Measurements from ENCODE around the gene DLG2.

DLG2 gene

DNA sequence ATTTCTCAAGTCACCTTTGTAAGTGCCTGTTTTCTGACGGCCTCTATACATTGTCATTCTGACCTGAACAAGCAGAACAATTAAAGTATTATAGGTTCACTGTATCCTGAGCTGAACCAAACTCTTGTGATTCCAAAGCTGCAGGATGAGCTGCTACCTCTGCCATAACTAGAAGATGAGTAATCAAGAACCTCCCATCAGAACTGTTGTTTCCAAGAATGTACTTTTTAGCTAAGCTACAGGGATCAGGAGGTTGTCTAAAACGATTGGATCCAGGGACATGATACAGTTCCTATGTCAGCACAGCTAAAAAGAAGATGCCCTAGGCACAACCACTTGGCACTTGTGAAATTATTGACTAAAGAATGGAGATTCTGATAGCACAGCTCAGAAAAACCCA, 2052.6 kb downstream of the DLG2 start:
- no peak for FAIRE-seq
- DNase-seq (ENCODE audit: extremely low spot score, insufficient read length, low read depth), result no peak

DNA sequence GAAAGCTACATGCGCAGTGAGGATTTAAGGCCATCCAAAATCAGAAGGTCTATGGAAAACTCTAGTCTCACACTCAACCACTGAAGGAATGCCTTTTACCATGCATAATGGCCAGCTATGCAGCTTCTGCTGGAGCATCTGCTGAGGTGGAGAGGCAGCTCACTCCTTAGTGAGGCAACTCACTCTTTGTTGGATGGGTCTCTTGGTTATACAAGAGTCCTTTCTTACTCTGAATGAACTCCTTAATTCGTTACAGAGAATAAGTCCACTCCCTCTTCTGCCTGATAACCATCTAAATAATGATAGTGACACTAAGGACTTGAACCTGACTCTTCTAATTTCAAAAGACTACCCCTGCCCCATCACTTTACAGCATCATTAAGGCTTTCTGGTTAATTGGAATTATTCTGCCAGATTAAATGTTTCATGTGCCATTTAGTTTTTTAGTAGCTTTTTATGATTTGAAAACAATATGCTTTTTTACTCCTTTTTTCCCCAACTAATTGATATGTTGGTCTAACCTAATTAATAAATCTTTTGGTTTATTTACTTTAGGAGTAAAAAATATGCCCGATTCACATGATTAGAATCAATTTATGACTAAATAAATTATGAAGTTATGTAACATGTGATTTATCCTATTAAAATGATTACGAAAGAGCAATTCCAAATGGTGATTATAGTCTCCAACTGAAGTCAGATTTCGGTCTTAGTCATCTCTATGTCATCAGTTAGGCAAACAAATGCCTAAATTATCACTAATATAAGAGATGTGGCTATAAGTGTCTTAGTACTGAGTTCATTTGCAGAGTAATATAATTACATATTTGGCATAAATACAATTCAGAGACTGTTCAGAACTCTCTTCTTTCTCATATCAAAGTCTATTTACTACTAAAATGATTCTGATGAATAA, 2054.3 kb downstream of the DLG2 start:
- FAIRE-seq (no peak), DNase-seq (ENCODE audit: extremely low spot score, insufficient read length, low read depth) (no peak)

DNA sequence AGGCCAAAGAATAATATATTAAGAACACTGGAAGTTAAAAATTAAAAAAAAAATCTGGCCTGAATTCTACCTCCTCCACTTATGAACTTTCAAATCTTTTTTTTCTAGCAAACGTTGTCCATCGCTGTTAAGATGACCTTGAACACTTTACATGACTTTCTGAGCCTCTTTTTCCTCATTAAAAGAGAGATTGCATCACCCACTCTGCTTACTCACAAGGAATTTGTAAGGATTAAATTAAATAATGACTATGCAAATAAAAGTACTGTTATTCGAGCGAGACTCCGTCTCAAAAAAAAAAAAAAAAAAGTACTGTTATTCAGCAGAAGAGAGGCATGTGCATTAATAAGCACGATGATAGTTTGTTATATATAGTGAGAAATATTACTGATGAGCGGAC, 2055.8 kb downstream of the DLG2 start:
- DNase-seq (ENCODE audit: extremely low spot score, insufficient read length, low read depth) (no peak), FAIRE-seq (no peak)

DNA sequence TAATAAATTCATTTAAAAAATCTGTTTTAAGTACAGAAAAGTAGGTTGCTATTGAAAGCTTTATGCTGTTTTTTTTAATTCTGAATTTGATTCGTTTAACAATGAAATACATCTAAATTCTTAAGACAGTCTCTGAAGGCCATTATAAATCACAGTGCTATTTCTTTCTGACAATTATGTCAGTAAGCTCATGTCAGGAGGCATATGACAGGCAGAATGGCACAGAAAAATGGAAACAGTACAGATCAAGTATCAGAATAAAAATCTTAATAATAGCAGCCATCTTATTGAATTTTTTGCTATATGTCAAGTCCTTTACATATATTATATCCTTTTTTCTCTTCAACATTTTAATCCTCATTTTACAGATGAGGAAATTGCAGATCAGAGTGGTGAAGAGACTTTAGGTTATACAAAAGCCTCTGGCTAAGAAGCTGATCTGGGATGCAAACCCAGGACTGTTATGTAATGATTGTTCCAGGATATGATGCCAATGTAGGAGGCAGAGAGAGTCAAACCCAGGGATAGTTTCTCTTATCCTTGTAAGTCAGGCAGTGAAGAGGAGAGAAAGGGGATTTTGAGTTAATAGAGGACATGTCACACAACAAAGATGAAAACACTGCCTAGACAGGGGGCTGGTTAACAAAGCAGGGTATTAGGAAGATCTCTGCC, 2057.9 kb downstream of the DLG2 start:
- DNase-seq (ENCODE audit: extremely low spot score, insufficient read length, low read depth) (no peak), FAIRE-seq (no peak)

DNA sequence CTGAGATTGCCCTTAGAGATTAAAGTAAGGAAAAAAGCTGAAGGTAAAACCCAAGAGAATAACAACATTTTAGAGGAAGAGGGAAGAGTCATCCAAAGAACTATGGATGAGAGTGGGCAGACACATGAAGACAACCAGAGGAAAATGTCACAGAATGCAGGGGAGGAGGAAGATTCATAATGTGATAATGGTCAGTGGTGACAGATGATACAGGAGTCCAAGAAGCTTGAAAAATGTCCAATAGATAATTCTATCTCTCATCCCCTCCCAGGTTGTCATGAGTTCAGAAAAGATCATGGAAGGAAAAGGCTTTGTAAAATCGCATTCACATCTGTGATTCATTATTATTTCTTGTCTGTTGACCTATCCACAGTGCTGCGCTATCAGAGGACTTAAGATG, 2058.6 kb downstream of the DLG2 start:
- FAIRE-seq (no peak), DNase-seq (ENCODE audit: extremely low spot score, insufficient read length, low read depth) (no peak)

DNA sequence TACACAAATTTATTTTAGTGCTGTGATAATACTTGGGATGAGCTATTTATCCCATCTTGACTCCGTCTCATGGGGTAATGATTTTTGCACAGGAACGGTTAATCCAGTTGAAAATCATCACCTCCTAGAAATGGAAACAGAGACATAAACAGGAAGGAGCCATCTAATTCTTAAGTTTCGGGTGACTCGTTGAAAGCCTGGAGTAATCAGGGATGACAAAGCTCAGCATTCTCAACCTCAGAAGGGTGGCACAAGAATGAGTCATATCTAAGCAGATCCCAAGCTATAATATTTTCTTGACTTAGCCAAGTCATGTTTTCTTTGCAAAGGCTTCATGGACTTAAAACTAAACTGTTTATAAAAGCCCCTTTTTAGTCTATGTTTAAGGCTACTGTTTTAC, 2060.2 kb downstream of the DLG2 start:
- DNase-seq (ENCODE audit: extremely low spot score, insufficient read length, low read depth) (no peak), FAIRE-seq (no peak)

DNA sequence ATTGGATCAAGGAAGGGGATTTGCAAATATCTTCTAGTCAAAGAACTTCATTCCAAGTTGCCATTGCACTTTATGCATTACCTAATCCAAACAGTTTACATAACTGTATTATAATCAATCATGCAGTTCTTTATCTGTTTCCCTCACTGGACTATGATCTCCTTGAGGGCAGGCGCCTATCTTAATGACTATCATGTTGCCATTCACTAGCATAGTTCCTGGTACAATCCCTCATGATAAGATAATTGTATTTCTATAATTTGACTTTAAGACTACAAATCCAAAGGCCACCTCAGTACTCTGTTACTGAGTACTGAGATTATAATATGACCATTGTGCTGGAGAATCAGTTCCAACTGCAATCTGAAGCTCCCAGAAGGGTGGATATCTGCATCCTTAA, 2062.3 kb downstream of the DLG2 start:
- FAIRE-seq, result no peak
- DNase-seq (ENCODE audit: extremely low spot score, insufficient read length, low read depth), result no peak

DNA sequence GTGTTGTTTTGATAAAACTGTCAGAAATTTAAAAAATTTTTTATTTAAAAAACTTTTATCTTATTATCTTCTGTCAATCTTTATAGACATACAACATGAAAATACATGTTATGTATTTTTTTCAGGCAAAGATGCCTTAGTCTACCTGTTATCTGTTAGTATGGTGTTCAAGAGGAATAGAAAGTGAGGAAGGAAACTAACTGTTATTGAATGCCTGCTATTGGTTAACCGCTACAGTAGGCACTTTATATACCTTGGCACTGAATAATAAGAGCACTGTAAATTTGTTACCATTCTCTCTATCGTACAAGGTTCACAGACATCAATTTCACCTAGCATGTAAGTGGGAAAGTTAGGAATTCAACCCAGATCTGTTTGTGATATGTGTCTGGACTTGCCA, 2068.9 kb downstream of the DLG2 start:
- DNase-seq (ENCODE audit: extremely low spot score, insufficient read length, low read depth) (no peak), FAIRE-seq (no peak)

DNA sequence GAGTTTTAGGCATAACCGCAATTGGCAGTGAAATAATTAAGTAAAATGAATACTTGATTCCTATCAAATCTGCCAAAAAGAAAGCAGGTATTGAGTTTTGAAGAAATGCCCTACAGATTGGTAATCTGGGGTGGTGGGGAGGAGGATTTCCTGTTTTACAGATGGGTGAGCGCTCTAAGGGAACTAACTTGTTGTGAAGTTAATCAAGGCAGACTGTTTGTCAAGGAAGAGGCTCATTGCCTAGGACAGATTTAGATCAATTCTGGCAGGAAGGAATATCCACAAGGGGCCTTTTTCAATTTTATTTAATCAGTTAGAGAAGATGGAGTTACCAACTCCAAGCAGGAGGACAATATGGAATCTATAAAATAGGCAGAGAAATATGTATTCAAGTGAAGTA, 2069.5 kb downstream of the DLG2 start:
- FAIRE-seq (no peak), DNase-seq (ENCODE audit: extremely low spot score, insufficient read length, low read depth) (no peak)

DNA sequence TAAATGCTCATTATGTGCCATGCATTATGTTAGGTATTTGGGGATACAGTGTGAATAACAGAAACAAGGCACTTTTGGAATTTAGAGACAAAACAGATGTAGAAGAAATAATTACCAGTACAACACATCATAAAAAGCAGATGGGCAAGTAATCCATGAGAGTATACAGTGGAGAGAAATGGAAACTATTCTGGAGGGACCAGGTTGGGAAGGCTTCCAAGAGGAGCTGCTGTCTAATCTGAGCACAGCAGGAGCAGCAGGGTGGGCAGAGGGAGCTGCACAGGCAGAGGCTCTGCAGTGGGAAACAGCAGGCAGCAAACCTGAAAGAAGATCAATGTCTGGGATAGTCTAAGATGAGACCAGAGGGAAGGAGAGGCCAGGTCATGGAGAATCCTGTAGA, 2072.3 kb downstream of the DLG2 start:
- no peak for DNase-seq (ENCODE audit: extremely low spot score, insufficient read length, low read depth)
- no peak for FAIRE-seq

DNA sequence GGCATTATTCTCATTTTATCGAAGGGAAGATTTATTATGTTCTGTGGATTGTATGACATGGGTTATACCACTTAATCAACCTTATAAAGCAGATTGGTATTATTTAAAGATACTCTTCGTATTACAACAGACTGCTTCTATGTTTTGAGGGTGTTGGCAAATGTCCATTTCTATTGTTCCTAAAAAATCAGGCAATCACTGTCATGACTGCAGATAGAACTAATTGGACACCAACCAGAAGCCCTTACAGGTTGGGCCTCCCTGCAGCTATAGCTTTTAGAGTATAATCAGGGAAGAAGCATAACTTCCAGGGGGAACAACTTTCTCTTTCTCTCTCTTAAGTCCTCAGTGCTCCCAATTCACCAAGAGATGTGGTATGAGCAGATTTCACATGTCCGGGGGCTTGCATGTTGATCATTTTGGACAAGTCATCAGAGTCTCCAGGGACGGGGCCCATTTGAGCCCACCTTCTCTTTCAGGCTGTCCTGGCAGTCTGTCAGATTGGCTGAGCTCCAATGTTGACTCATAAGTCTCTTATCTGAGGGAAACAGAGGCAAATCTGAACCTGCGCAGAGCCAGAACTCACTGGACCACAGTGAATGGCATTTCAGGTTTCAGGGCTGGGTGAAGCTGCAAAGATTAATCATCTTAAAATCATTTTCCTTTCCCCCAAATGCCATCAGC, 2077.0 kb downstream of the DLG2 start:
- DNase-seq (ENCODE audit: extremely low spot score, insufficient read length, low read depth) (no peak), FAIRE-seq (no peak)

DNA sequence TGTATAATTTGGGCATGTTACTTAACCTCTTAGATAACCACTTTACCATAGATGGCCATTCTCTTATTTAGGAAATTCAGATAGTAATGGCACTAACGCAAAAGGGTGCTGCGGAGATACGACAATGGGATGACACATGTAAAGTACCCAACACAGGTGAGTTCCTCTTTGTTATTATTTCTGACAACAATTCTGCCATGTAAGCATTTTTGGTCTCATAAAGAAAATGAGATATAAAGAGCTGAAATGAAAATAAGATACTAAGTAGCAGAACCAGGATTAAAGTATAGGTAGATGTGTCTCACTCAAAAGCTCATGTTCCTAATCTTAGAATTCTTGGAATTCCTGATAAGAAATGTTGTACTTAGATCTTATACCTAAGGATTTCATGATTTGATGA, 2080.8 kb downstream of the DLG2 start:
- FAIRE-seq, result no peak
- no peak for DNase-seq (ENCODE audit: extremely low spot score, insufficient read length, low read depth)

DNA sequence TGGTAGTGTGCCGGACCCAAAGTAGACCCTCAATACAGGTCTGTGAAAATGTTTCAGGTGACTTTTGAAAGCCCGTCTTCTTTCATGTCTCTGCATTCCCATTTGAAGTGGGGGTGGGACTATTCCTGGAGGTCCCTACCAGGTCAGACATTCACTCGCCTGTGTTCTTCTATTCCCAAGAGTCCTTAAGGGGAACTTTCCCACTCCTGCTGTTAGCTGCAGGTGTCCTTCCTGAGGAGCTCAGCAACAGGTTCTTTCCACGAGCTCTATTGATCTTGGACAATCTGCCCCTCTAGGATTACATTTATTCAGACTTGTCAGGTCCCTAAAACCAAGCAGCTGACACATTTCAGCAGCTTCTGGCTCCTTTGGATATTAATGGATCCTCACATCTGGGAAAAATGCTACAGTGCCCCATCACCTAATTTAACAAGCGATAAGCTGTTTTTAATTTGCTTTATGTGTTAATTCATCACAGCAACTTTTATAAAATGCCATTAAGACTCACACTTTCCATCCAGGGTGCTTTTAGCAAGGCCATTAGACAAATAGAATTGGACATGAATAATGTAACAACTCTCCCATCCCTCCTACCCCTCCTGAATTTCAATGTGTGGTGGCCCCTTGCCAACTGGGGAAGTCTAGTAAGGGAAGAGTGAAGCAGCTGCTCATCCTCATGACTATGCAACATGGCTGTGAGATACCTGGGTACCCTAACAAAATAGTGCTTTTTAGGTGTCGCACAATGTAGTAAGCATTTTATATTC, 2081.5 kb downstream of the DLG2 start:
- no peak for DNase-seq (ENCODE audit: extremely low spot score, insufficient read length, low read depth)
- no peak for FAIRE-seq

DNA sequence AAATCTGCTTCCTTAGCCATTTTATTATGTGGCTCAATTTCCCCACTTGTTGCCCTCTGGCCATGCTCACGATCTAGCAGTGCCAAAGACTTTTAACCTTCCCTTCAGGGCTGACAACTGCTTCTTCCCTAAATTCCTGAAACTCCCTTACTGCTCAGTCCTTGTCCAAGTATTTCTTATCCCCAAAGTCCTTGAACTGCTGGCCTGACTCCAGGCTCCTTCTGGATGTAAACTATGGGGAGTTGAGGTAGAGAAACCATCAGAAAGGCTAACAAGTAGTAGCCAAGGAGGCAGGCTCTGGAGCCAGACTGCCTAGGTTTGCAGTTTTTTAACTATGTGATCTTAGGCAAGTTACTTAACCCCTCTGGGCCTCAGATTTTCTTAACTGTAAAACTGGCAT, 2082.3 kb downstream of the DLG2 start:
- no peak for FAIRE-seq
- no peak for DNase-seq (ENCODE audit: extremely low spot score, insufficient read length, low read depth)

DNA sequence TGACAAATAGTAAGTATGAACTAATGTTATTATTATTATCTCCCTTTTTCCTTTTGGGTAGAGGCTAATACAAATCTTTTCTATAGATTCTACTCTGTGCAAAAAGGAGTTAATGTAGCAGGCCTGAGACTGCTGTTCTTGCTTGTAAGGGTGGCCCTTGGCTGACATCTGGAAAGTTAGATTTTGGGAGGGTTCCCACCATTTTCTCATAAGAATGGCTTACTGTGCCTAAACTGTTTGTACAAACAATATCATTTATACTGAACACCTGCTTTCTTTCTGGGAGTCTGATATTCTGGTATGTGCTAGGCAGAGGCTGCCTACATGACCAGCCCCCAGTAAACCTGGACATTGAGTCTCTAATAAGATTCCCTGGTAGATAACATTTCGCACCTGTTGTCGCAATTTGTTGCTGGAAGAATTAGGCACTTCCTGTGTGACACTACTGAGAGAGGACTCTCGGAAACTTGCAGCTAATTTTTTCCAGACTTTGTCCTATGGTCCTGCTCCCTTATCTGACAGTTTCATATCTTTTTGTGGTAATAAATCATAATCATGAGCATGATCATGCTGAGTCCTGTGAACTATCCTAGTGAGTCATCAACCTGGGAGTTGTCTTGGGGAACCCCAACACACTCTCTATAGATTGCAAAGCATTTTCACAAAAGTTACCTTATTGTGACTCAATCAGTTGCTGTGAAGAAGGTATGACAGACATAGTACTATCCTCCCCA, 2083.3 kb downstream of the DLG2 start:
- DNase-seq (ENCODE audit: extremely low spot score, insufficient read length, low read depth) (no peak), FAIRE-seq (no peak)

DNA sequence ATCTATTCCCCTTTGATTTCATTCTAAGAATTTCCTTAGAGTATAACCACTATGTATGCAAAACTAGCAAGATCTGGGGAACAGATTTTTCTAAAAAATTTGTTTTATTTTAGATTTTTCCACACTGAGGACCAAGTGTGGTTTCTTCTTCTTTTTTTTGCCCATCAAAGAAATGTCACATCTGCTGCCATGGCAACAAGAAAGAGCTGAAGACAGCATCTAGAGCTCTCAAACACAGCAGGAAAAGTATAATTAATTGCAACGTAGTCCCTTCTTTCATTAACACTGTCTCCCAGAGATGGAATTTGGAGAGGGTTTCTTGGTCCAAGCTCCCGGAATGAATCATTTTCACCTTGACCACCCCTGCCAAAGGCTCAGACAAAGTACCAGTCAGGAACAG, 2084.3 kb downstream of the DLG2 start:
- no peak for FAIRE-seq

DNA sequence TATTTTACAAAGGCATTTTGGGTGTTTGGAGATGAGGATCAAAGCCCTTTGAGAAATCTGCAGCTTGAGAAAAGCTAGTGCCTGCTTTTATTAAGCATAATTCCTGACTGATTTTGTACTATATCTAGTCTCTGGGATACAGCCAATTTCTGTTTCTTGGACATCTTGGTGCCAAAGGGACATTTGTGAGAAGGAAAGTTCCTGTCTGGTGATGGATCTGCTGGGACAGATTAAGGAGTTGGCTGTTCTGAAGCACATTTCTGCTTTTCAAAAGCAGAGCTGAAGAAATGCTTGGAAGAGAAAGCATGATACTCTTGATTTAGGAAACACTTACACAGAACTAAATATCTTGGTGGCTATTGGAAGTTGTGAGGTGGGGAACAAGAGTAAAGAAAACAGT, 2086.4 kb downstream of the DLG2 start:
- no peak for FAIRE-seq

More for the DNA sequence above, 2084.3 kb downstream of the DLG2 start:
- DNase-seq (ENCODE audit: extremely low spot score, insufficient read length, low read depth), result no peak

DNA sequence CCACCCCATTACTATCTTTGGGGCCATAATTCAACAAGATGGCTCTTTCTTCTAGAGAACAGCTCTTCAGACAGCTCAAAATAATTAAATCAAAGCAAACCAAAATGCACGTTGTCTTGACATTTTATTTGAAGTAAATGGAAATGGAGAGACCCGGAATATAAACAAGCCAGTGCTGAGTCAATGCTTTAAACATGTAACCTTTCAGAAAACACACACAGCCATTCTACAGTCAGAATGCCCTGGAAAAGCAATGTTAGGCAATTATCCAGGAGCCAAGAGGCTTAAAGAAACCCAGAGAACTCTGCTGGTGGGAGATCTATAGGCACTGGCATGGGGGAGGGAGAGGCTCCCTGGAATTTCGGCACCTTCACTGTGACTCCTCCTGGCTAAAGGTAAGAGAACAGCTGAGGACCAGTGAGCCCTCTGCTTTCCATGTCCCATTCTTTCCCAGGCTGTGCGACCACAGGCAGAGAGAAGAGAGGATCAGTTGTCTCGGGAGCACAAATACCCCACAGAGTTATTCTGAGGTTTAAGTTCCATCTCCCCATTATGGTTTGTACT, 2086.9 kb downstream of the DLG2 start:
- FAIRE-seq (no peak), DNase-seq (ENCODE audit: extremely low spot score, insufficient read length, low read depth) (no peak)

More for the DNA sequence above, 2086.4 kb downstream of the DLG2 start:
- DNase-seq (ENCODE audit: extremely low spot score, insufficient read length, low read depth), result no peak

DNA sequence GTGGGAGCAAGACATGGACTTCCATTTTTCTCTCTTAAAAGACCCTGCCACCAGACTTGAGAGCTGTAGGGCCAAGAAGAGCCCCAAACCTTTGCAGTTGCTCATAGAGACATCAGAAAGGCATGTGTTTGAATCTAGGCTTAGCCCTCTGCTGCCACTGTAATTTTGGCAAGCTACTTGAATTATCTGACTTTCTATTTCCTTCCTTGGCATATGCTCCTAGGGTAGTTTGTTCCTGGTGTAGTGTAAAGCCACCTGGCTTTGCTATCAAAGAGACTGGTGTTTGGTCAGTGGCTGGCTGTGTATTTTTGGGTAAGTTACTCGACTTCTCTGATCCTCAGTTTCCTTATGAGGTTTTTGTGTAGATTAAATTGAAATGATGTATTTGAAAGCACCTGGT, 2088.9 kb downstream of the DLG2 start:
- FAIRE-seq (no peak), DNase-seq (ENCODE audit: extremely low spot score, insufficient read length, low read depth) (no peak)

All from GM18507 (cell line).